ENCODE measurements around the gene C16orf87. TPM values are rescaled to one million over a fixed set of nuclear protein-coding genes. Genes with fewer than 3 reads are reported as not detected.
A peak's percentile ranks its signal among the peaks of the same experiment; 100 is the strongest.

Gene C16orf87
- total RNA-seq, 2 experiments from 2014 or later = 12.5 to 14.7 TPM

- ChIA-PET CTCF (interaction anchor here (1.0 kb wide), 1 partner anchor 139 kb away, joined by 3 read pairs; the partner anchor contains the start of gene ORC6), POLR2A (interaction anchor here (1.6 to 1.7 kb wide), 3 partner anchors 15 to 58 kb away, joined by 4 to 7 read pairs (median 6); partner anchors contain the start of gene GPT2)
- TF ChIP-seq CTCF (IDR thresholded peaks at IDR 0.05) = no peak
- Mint-ChIP-seq H3K27ac (peak overlapping the region; percentile 99), H3K27me3 (no peaks in the 10 kb centered on the region), H3K36me3 (ENCODE audit: low read depth) (peaks cover 12% of the 10 kb centered on the region), H3K9me3 (no peaks in the 10 kb centered on the region), H3K4me3 (peak overlapping the region; percentile 94), H3K4me1 (ENCODE audit: low read depth) (peaks cover 32% of the 10 kb centered on the region)
- ATAC-seq = no peak
- intact Hi-C loops (cut with micrococcal nuclease) = loop anchor here (10.0 kb wide), 1 partner anchor 134 kb away; no protein-coding TSS in a partner anchor
- no peak for DNase-seq
Observed at GRCh38 chr16:46828943-46829342, 2.0 kb downstream of the C16orf87 start.

GRCh38 chr16:46828292-46828691 is 2.7 kb downstream of the C16orf87 start:
- Mint-ChIP-seq H3K27ac (no peak overlapping the region), H3K9me3 (no peaks in the 10 kb centered on the region), H3K36me3 (ENCODE audit: low read depth) (peaks cover 18% of the 10 kb centered on the region), H3K4me3 (peak overlapping the region; percentile 43), H3K4me1 (ENCODE audit: low read depth) (peaks cover 36% of the 10 kb centered on the region), H3K27me3 (no peaks in the 10 kb centered on the region)
- TF ChIP-seq CTCF (IDR thresholded peaks at IDR 0.05) = no peak
- intact Hi-C loops (cut with micrococcal nuclease) = loop anchor here (10.0 kb wide), 1 partner anchor 133 kb away; no protein-coding TSS in a partner anchor
- ChIA-PET CTCF (interaction anchor here (1.0 kb wide), 1 partner anchor 139 kb away, joined by 3 read pairs; the partner anchor contains the start of gene ORC6), POLR2A (interaction anchor here (1.6 to 1.7 kb wide), 2 partner anchors 14 to 56 kb away, joined by 6 to 7 read pairs; partner anchors contain the start of gene GPT2)
- DNase-seq (no peak), ATAC-seq (no peak)

- POLR2A ChIA-PET = interaction anchor here (1.0 kb wide), 1 partner anchor 137 kb away, joined by 3 read pairs; the partner anchor contains the start of gene ORC6
- CTCF ChIA-PET = interaction anchor here (0.6 to 1.2 kb wide), 3 partner anchors 35 to 1440 kb away, joined by 3 read pairs; no protein-coding TSS in a partner anchor
- peaks cover 36% of the 10 kb centered on the region for H3K4me1 Mint-ChIP-seq (ENCODE audit: low read depth)
- no peak for TF ChIP-seq CTCF (IDR thresholded peaks at IDR 0.05)
- no peaks in the 10 kb centered on the region for H3K27me3 Mint-ChIP-seq
- no peak for ATAC-seq
- peak overlapping the region; percentile 7 for H3K27ac Mint-ChIP-seq
- no peaks in the 10 kb centered on the region for H3K9me3 Mint-ChIP-seq
- no peak for DNase-seq
- intact Hi-C loops (cut with micrococcal nuclease) = loop anchor here (10.0 kb wide), 1 partner anchor 132 kb away; no protein-coding TSS in a partner anchor
- H3K36me3 Mint-ChIP-seq (ENCODE audit: low read depth) = peaks cover 18% of the 10 kb centered on the region
- no peak overlapping the region for H3K4me3 Mint-ChIP-seq
Observed at GRCh38 chr16:46826631-46827030, 4.3 kb downstream of the C16orf87 start.

- ATAC-seq (peak; percentile 88), DNase-seq (peak; percentile 44)
- Mint-ChIP-seq H3K4me1 (ENCODE audit: low read depth) (peaks cover 27% of the 10 kb centered on the region), H3K36me3 (ENCODE audit: low read depth) (peaks cover 11% of the 10 kb centered on the region), H3K9me3 (no peaks in the 10 kb centered on the region), H3K27ac (no peak overlapping the region), H3K4me3 (no peak overlapping the region), H3K27me3 (no peaks in the 10 kb centered on the region)
- ChIA-PET CTCF (interaction anchor here (1.3 to 1.4 kb wide), 2 partner anchors 9 to 149 kb away, joined by 4 to 7 read pairs; no protein-coding TSS in a partner anchor), POLR2A (interaction anchor here (0.6 to 1.5 kb wide), 3 partner anchors 8 to 133 kb away, joined by 3 to 6 read pairs (median 3); partner anchors contain the start of gene ORC6)
- TF ChIP-seq CTCF (IDR thresholded peaks at IDR 0.05) = no peak
- intact Hi-C loops (cut with micrococcal nuclease) = loop anchor here (10.0 kb wide), 1 partner anchor 127 kb away; no protein-coding TSS in a partner anchor
Observed at GRCh38 chr16:46822270-46822669, 8.7 kb downstream of the C16orf87 start.

GRCh38 chr16:46817961-46818360 is 13.0 kb downstream of the C16orf87 start:
- Mint-ChIP-seq H3K27ac (no peak overlapping the region), H3K4me1 (ENCODE audit: low read depth) (peaks cover 38% of the 10 kb centered on the region), H3K9me3 (peaks cover 7% of the 10 kb centered on the region), H3K27me3 (no peaks in the 10 kb centered on the region), H3K4me3 (no peak overlapping the region), H3K36me3 (ENCODE audit: low read depth) (peaks cover 26% of the 10 kb centered on the region)
- TF ChIP-seq CTCF (IDR thresholded peaks at IDR 0.05) = no peak
- ATAC-seq (no peak), DNase-seq (no peak)
- intact Hi-C loops (cut with micrococcal nuclease) = no loop called here
- POLR2A ChIA-PET = no interaction called here
- CTCF ChIA-PET = no interaction called here

All from activated CD8-positive, alpha-beta T cell treated with anti-CD3 and anti-CD28 coated beads for 36 hours (primary cell).